ENCODE measurements around the gene NLK.

Gene NLK

DNA sequence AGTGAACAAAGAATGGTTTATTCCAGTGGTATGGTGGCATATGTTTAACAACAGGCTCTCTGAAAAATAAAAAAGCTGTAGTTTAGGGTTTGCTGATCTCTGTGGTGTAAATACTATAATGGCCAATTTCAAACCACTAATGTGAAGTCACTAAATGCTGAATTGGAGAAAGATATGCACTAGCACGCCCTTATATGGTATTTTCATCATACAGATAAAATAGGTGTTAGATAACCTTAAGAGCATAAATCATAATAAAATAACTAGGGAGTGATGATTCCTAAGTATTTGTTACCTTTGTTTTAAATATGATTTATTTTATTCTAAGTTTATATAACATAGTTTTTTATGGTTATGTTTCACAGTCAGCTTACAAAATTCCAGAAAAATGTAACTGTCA lies 17.2 kb downstream of the NLK start:
- H3K4me3 ChIP-seq (ENCODE audit: low read depth, low read length): no peak overlapping the region
- TF ChIP-seq, protein P1, sequence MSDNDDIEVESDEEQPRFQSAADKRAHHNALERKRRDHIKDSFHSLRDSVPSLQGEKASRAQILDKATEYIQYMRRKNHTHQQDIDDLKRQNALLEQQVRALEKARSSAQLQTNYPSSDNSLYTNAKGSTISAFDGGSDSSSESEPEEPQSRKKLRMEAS (IDR thresholded peaks at IDR 0.05; ENCODE audit: low read depth, low read length): no peak
- TF ChIP-seq POLR2A (IDR thresholded peaks at IDR 0.05; ENCODE audit: extremely low read depth, insufficient read length) (no peak), MYC (IDR thresholded peaks at IDR 0.05; ENCODE audit: low read depth, low read length) (no peak)
- TF ChIP-seq, protein P2, sequence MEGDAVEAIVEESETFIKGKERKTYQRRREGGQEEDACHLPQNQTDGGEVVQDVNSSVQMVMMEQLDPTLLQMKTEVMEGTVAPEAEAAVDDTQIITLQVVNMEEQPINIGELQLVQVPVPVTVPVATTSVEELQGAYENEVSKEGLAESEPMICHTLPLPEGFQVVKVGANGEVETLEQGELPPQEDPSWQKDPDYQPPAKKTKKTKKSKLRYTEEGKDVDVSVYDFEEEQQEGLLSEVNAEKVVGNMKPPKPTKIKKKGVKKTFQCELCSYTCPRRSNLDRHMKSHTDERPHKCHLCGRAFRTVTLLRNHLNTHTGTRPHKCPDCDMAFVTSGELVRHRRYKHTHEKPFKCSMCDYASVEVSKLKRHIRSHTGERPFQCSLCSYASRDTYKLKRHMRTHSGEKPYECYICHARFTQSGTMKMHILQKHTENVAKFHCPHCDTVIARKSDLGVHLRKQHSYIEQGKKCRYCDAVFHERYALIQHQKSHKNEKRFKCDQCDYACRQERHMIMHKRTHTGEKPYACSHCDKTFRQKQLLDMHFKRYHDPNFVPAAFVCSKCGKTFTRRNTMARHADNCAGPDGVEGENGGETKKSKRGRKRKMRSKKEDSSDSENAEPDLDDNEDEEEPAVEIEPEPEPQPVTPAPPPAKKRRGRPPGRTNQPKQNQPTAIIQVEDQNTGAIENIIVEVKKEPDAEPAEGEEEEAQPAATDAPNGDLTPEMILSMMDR (IDR thresholded peaks at IDR 0.05; ENCODE audit: low read depth, low read length): no peak
- DNase-seq (ENCODE audit: low read depth): no peak

DNA sequence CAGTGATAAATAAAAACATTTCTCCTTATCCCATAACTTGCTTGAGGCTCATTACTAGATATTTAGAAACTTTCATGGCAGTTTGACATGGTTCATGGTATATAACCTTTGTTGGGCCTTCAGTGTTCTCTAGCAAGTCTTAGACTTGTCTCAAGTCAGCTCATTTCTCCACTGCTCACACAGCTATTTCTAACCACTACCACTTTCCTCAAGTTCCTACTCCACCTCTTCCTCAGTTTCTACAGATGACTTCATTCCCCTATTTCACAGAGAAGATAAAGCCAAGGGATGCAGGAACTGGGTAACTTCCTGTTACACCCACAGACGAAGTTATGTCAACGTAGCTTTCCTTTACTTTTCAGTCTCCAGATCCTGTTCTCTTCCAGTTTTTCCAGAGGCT lies 23.2 kb downstream of the NLK start:
- TF ChIP-seq, protein P2 (IDR thresholded peaks at IDR 0.05; ENCODE audit: low read depth, low read length): no peak
- TF ChIP-seq, protein P1 (IDR thresholded peaks at IDR 0.05; ENCODE audit: low read depth, low read length): no peak
- TF ChIP-seq POLR2A (IDR thresholded peaks at IDR 0.05; ENCODE audit: extremely low read depth, insufficient read length) (no peak), MYC (IDR thresholded peaks at IDR 0.05; ENCODE audit: low read depth, low read length) (no peak)
- DNase-seq (ENCODE audit: low read depth): peak; percentile 16

DNA sequence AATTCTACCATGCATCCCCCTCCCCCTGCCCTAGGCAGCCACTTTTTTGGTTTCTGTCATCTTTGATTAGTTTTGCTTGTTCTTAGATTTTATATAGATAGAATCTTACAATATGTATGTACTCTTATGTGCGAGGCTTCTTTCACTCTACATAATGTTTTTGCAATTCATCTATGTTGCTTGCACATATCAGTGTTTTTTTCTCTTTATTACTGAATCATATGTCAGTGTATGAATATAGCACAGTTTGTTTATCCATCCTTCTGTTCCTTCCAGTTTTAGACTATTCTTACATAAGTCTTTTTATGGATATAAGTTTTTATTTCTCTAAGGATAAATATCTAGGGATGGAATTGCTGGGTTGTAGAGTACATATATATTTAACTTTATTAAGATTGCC lies 26.6 kb downstream of the NLK start:
- no peak overlapping the region for H3K4me3 ChIP-seq (ENCODE audit: low read depth, low read length)
- TF ChIP-seq MYC (IDR thresholded peaks at IDR 0.05; ENCODE audit: low read depth, low read length) (no peak), POLR2A (IDR thresholded peaks at IDR 0.05; ENCODE audit: extremely low read depth, insufficient read length) (no peak)
- TF ChIP-seq, protein P2 (IDR thresholded peaks at IDR 0.05; ENCODE audit: low read depth, low read length): no peak
- TF ChIP-seq, protein P1 (IDR thresholded peaks at IDR 0.05; ENCODE audit: low read depth, low read length): no peak
- no peak for DNase-seq (ENCODE audit: low read depth)

More for the DNA sequence above, 23.2 kb downstream of the NLK start:
- H3K4me3 ChIP-seq (ENCODE audit: low read depth, low read length): no peak overlapping the region

DNA sequence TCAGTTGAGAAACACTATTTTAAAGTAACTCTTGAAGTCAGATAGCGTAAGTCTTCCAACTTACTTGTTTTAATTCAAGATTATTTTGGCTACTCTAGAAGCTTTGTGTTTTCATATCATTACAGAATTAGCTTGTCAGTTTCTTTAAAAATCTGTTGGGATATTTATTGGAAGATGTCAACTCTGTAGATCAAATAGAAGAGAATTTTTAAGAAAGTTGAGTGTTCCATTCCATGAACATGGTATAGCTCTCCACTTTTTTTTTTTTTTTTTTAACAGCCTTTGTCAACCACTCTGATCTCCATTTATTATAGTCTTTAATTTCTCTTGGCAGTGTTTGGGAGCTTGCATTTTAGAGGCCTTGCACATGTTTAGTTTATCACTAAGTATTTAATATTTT lies 28.7 kb downstream of the NLK start:
- no peak overlapping the region for H3K4me3 ChIP-seq (ENCODE audit: low read depth, low read length)
- no peak for DNase-seq (ENCODE audit: low read depth)
- TF ChIP-seq POLR2A (IDR thresholded peaks at IDR 0.05; ENCODE audit: extremely low read depth, insufficient read length) (no peak), MYC (IDR thresholded peaks at IDR 0.05; ENCODE audit: low read depth, low read length) (no peak)
- TF ChIP-seq, protein P1 (IDR thresholded peaks at IDR 0.05; ENCODE audit: low read depth, low read length): no peak
- TF ChIP-seq, protein P2 (IDR thresholded peaks at IDR 0.05; ENCODE audit: low read depth, low read length): no peak

DNA sequence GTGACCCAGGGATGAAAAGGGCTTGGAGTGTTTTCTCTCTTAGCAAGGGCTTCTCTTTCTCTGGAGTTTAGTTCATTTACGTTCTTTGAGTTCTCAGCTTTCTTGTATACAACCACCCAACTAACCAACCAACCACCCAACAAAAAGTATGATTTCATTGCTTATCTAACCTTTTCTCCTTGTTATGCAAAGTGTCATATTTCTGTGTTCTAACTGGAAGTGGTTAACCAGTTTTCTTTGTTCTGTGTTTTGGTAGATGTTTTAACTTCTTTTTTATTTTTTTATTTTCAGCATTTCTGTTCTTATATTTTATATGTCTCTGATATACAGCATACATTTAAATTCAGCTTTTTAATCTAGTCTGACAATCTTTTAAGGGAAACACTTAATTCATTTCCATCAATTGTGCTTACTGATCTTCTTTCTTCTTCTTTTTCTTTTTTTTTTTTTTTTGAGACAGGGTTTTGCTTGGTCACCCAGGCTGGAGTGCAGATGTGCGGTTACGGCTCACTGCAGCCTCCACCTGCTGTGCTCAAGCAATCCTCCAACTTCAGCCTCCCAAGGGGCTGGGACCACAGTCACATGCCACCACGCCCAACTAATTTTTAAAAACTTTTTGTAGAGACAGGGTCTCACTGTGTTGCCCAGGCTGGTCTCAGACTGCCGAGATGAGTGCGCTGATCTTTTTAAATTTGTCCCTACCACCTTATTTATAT lies 29.6 kb downstream of the NLK start:
- TF ChIP-seq POLR2A (IDR thresholded peaks at IDR 0.05; ENCODE audit: extremely low read depth, insufficient read length): no peak
- TF ChIP-seq, protein P1 (IDR thresholded peaks at IDR 0.05; ENCODE audit: low read depth, low read length): no peak
- TF ChIP-seq, protein P2 (IDR thresholded peaks at IDR 0.05; ENCODE audit: low read depth, low read length): no peak
- TF ChIP-seq MYC (IDR thresholded peaks at IDR 0.05; ENCODE audit: low read depth, low read length): no peak
- no peak for DNase-seq (ENCODE audit: low read depth)
- H3K4me3 ChIP-seq (ENCODE audit: low read depth, low read length): no peak overlapping the region
